OCI-LY3 (cell line): ENCODE results near the gene ANXA3.

Experiments
- H2AFZ ChIP-seq: fragments of 200-600, 300-600 bp; shearing (Covaris generic); 2 replicates; pipeline ENCODE4 v1.6.0; 2014; ENCODE audit warnings: antibody characterized with exemption, low read depth, low read length
- H3K27ac ChIP-seq: fragments of 200-600, 300-600 bp; sonication (generic); 2 replicates; pipeline ENCODE4 v1.5.1; 2014; ENCODE audit warnings: mild to moderate bottlenecking, low read length, moderate library complexity, mixed read lengths
- H3K27me3 ChIP-seq: fragments of 200-600, 300-600 bp; sonication (generic); 2 replicates; pipeline ENCODE4 v1.6.1; 2014; ENCODE audit warnings: low read depth, low read length, mixed read lengths
- H3K36me3 ChIP-seq: fragments of 200-600, 300-600 bp; sonication (generic); replicated peaks from 2 replicates; pipeline ENCODE3; 2014; ENCODE audit warnings: low read depth, low read length, mixed read lengths
- H3K4me1 ChIP-seq: fragments of 300-600, 200-600 bp; sonication (generic); 2 replicates; pipeline ENCODE4 v1.6.1; 2014; ENCODE audit warnings: low read length, mixed read lengths
- H3K4me2 ChIP-seq: fragments of 200-600, 300-600 bp; sonication (generic); 2 replicates; pipeline ENCODE4 v1.6.1; 2014; ENCODE audit warnings: low read length, mixed read lengths
- H3K4me3 ChIP-seq: fragments of 300-600, 200-600 bp; sonication (generic); 2 replicates; pipeline ENCODE4 v1.5.1; 2014; ENCODE audit warnings: antibody characterized with exemption, mild to moderate bottlenecking, low read length, moderate library complexity
- H3K79me2 ChIP-seq: fragments of 300-600, 200-600 bp; shearing (Covaris generic); 2 replicates; pipeline ENCODE4 v1.6.1; 2014; ENCODE audit warnings: mild to moderate bottlenecking, low read length, mixed read lengths
- H3K9ac ChIP-seq: fragments of 300-600, 200-600 bp; shearing (Covaris generic); 2 replicates; pipeline ENCODE4 v1.6.0; 2014; ENCODE audit warnings: mild to moderate bottlenecking, low read length, moderate library complexity
- H3K9me3 ChIP-seq: fragments of 200-600, 300-600 bp; shearing (Covaris generic); 2 replicates; pipeline ENCODE4 v1.6.1; 2014; ENCODE audit warnings: low read length, mixed read lengths; ENCODE audit not compliant: insufficient read depth
- H4K20me1 ChIP-seq: fragments of 200-600, 300-600 bp; sonication (generic); 2 replicates; pipeline ENCODE4 v1.6.1; 2016; ENCODE audit warnings: low read length, mixed read lengths; ENCODE audit not compliant: insufficient read depth
- CTCF ChIP-seq: fragments of 200-600, 300-600 bp; sonication (generic); IDR thresholded peaks from 2 replicates; pipeline ENCODE4 v1.5.1; 2014; ENCODE audit warnings: antibody characterized with exemption, low read length, low read depth
- EZH2phosphoT487 ChIP-seq: fragments of 200-600 bp; shearing (Covaris generic); IDR thresholded peaks from 2 replicates; pipeline ENCODE4 v1.6.1; 2018; ENCODE audit warnings: antibody characterized with exemption, mixed run types, low read depth

ANXA3 gene

GRCh38 chr4:78642934-78643333, 91.4 kb downstream of the ANXA3 start:
- Histone ChIP-seq H3K9ac (no peak overlapping the region), H3K27ac (no peak overlapping the region), H3K4me1 (peaks cover 45% of the 10 kb centered on the region)

GRCh38 chr4:78644063-78644691, 92.6 kb downstream of the ANXA3 start:
- H2AFZ ChIP-seq = no peak overlapping the region
- 0 out of 2 replicates have a peak overlapping the region, but pooled peaks have one; percentile 51 for H3K4me2 ChIP-seq
- no peak overlapping the region for H3K27ac ChIP-seq
- TF ChIP-seq CTCF (no peak), EZH2phosphoT487 (no peak)
- peaks cover 10% of the 10 kb centered on the region; the same call in 1 of the 2 replicates for H3K27me3 ChIP-seq
- H3K36me3 ChIP-seq = no peaks in the 10 kb centered on the region
- no peak overlapping the region for H3K4me3 ChIP-seq
- no peaks in the 10 kb centered on the region for H3K79me2 ChIP-seq
- H4K20me1 ChIP-seq = no peaks in the 10 kb centered on the region
- no peaks in the 10 kb centered on the region for H3K9me3 ChIP-seq
- peaks cover 32% of the 10 kb centered on the region for H3K4me1 ChIP-seq
- H3K9ac ChIP-seq = no peak overlapping the region

More at GRCh38 chr4:78642934-78643333, 91.4 kb downstream of the ANXA3 start:
- Histone ChIP-seq H3K79me2 (no peaks in the 10 kb centered on the region), H3K9me3 (no peaks in the 10 kb centered on the region), H3K4me2 (no peak overlapping the region), H3K36me3 (no peaks in the 10 kb centered on the region), H3K27me3 (peaks cover 6% of the 10 kb centered on the region; the same call in 1 of the 2 replicates), H4K20me1 (no peaks in the 10 kb centered on the region), H2AFZ (no peak overlapping the region), H3K4me3 (no peak overlapping the region)
- TF ChIP-seq EZH2phosphoT487 (no peak), CTCF (no peak)

- Histone ChIP-seq H3K4me1 (peaks cover 27% of the 10 kb centered on the region), H3K9ac (no peak overlapping the region), H3K4me3 (no peak overlapping the region), H3K27ac (no peak overlapping the region), H3K27me3 (peaks cover 10% of the 10 kb centered on the region; the same call in 1 of the 2 replicates), H2AFZ (no peak overlapping the region), H3K4me2 (peak overlapping the region; percentile 51), H3K9me3 (no peaks in the 10 kb centered on the region), H4K20me1 (no peaks in the 10 kb centered on the region), H3K36me3 (no peaks in the 10 kb centered on the region), H3K79me2 (no peaks in the 10 kb centered on the region)
- TF ChIP-seq EZH2phosphoT487 (no peak), CTCF (peak; percentile 82)
Measured at GRCh38 chr4:78644744-78645330, 93.3 kb downstream of the ANXA3 start.
